Hematopoietic multipotent progenitor cell treated with erythropoietin and hydrocortisone succinate and interleukin-3 and kit ligand, for 17 days (in vitro differentiated cells): ENCODE measurements around the gene ITGA6.

Experiments used
- DNase-seq: peaks from one replicate; pipeline ENCODE4 v3.0.0-alpha.2; 2015; ENCODE audit warnings: low spot score

ITGA6 gene

DNA sequence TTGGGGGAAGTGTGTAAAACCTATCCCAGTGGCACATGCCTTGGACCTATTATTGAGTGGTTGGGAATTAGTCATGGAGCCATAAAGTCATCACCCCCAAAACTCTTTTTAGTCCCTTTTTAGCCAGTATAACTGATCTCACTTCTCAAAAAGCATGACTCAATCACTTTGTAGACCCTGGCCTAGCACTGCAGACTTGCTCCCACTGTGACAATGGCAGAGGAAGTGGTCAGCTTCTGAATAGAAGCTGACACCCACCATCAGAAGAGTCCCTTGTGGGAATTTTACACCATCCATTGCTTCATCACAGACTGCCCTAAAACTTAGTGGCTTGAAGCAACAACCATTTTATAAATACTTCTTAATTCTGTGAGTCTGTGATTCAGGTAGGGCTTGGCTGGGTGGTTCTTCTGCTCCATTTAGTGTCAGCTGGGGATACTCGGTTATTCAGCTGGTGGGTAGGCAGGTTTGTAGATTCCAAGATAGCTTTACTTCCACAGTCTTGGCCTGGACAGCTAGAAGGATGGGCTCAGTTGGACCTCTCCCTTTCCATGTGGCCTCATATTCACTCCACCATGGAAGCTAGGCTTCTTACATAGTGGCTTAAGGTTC, 10.8 kb upstream of the ITGA6 start:
- no peak for DNase-seq

DNA sequence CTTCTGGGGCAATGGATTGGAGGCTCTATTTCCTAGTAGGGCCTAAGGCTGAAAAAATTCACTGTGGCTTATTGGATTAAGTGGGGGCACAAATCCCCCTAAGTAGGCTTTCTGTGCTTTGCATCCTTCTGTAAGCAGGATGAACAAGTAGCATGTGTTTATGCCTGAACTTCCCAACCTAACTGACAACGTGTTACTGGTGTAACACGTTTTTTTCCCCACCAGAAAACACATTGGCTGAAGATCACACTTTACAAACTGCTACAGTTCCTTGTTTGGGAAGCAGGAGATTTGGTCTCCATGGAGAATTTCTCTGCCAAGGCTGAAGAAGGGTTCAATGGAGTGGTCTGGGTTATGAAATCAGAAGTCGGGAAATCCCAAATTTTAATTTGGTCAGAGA, 7.2 kb upstream of the ITGA6 start:
- DNase-seq: no peak

DNA sequence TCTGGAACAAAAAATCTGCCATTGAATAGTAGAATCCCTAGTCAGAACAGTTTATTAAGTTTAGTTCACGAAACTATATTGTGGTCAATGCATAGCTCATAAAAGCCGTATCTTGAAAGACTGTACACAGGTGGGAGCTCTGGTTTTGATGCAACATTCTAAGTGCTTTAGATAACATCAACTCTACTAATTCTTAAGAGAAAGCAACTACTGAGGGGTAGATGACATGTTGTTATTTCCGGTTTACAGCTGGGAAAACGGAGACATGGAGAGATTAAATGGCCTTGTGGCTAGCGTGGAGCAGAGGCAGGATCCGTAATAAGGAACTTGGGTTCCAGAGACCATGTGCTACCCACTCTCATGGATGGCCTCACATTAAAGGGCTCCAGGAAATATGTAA, 4.2 kb upstream of the ITGA6 start:
- DNase-seq: no peak

DNA sequence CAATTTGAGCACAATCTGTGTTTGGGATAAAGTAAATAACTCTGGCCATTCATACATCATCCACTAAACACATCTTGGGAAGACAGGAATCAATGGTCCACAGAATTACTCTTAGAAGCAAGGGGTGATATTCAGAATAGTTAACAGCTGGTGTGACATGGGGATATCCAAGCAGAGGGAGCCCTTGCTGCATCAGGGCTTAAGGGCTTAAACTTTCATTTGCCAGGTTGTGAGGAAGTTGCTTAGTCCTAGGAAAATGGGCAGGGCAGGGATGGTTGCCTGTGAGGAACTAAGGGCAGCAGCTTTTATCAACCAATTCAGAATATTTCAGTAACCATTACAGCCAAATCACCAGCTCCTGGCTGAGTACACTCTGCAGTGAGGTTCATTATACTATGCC, 2.0 kb upstream of the ITGA6 start:
- DNase-seq: no peak

DNA sequence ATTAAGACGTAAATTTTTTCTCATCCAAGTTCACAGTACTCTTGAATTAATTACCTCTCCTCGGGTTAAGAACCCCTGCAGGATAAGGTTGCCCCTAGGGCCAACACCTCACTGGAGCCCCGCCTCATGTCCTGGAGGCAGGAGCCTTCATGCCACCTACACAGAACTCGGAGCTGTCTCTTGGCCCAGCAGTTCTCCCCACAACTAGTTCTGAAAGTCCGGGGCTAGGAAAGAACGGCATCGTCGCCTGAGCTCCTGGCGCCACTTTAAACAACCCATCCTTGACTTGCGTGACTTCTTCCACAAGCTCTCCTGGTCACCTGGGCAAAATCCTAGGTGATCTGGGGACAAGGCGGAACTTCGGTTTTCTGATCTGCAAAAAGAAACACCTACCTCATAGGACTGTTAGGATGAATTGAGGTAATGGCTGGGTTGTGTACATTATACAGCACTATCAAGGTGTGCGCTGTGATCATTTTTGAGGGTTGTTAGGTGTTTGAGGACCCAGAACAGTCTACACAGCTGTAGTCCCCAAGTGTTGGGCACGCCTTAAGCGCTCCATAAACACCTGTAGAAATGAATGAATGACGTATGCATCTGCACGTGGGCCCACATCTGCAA, 641 bp upstream of the ITGA6 start:
- no peak for DNase-seq

DNA sequence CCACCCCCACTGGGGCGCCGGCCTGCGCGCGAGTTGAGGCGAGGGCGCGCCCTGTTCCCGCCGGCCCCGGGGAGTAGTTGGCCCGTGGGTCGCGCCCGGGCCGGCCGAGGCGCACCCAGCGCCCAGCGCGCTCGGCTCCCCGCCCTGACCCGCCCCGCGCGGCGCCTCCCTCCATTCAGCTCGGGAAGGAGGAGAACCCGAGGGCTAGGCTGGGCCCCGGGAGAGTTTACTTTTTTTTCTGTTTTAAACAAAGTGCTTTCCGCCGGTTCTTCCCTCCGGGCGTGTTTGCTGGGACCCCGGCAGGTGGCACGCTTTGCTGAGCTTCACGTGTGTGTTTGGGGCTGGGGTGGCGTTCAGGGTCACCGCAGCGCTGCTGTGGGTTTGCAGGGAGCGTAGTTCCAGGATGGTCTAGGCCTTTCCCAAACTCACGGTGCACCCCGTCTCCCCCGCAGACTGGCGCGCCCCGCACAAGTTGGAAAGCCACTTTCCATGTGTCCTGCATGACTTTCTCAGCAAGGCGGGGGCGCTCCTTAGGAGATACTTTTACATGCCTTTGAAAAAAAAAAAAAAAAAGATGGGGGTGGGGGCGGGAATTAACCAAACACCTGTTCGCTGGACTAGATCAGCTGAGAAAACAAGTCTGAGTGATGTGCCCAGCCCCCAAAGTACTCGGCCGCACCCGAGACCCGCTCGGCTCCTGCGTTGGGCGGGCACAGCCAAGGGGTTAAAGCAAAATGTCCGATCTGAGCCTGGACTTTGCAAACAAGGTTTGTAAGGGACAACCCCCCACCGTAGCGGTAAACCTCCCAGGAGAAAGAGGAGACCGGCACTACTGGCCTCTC, 825 bp downstream of the ITGA6 start:
- no peak for DNase-seq

DNA sequence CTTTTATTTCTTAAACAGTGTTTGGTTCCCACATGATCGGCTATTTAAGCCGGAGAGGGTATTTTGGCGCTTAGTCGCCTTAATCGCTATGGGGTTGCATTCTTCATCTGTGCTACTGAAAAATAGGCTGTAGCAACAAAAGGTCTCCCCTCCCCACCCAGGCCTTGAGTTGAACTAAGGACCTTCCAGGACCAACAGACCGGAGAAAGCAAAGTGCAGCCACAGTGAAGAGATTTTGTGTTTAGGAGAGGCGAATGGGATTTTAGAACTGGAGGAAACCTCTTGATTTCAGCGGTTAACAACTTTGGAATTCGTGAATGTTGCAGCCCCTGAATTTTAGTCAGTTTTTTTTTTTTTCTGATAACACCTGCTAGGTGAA, 1.4 kb downstream of the ITGA6 start:
- no peak for DNase-seq

DNA sequence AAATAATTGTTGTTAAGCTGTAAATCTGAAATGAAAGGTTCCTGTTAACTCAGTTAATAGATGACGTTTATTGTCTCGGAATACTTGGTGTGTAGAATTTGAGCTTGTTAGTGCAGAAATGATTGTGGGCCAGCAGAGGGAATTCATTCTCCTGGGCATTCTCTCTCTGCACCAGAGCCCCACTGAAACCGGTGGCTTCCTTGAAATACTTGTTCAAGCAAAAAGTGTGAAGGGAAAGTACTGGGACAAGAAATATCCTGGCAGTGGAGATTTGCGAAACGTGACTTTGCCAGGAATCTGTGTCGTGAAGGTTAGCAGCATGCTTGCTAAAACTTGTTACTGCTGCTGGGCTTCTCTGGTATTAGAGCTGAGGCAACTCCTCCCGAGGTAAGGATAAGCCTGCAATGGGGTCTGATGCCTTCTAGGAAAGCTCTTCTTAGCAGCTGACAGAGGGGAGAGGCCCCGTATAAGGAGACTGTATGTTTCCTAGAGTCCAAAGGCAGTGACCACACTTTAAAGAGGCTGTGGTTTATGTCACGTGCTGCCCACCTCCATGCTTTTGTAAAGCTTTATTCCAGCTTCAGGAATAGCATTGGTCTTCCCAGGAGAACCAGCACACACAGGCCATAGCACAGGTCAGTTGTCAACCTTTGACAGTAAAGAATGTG, 2.0 kb downstream of the ITGA6 start:
- no peak for DNase-seq

DNA sequence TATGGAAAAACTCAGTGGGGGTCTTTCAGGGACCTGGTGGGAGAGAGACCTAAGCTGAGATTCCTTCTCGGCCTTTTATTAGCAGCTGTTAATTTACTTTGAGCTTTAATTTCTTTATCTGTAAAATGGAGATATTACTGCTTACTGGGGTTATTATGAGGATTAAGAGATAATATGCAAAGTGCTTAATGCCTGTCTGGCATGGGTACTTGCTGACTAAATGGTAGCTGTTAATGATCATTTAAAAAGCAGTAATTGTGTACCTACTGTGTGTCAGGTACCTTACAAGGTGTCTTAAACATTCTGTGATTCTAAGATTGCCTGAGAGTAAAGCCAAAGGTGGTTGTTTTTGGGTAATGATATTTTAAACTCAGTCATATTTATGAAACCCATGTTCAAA, 2.6 kb downstream of the ITGA6 start:
- no peak for DNase-seq

DNA sequence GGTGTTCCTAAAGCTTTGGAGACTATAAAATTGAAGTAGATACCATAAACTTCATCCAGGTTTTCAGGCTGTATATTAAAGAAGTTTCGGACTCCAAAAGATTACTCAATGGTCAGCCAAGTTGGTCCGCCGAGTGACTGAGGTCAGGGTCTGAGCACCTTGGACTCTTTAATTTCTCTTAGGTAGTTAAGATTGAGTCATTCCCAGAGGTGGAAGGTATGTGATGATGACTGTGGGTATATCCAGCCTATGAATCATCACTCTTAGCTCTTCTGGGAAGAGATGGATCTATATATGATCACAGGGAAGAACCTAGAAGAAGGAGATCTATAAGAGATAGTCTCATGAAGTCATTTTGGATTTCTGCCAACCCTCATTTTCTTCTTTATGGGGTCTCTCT, 3.3 kb downstream of the ITGA6 start:
- DNase-seq: no peak

DNA sequence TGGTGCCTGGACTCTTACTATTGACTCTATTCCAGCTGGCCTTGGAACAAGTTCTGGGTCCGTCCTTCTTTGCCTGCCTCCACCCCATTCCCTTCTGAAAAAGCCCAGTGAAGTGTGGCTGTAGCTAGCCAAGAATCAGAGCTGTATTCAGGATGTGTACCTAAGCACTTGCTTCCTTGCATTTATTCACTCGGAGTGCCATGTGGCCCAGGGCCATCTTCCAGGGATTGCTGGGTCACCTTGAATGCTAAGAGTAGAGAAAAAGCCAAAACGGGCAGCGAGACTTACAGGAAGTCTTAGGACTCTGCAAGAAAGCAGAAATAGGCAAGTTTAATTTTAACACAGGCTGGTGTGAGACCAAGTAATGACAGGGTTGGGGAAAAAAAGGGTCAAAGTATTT, 4.1 kb downstream of the ITGA6 start:
- DNase-seq: no peak

DNA sequence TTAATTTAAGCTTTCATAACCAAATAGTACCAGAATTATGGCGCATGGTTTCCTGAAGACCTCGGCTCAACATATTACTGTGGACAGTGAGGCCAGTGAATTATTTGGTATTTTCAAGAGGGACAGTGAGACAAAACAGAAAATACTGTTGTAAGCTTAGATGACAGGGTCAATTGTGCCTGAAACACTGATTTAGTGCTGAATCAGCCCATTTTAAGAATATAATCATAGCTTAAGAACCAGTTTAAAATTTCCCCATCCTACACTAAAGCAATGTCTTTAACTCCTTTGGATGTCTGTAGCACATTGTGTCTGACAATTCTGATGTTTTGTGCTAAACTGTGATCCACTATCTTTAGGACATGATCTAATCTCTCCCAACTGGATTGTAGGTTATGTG, 4.6 kb downstream of the ITGA6 start:
- DNase-seq: no peak

DNA sequence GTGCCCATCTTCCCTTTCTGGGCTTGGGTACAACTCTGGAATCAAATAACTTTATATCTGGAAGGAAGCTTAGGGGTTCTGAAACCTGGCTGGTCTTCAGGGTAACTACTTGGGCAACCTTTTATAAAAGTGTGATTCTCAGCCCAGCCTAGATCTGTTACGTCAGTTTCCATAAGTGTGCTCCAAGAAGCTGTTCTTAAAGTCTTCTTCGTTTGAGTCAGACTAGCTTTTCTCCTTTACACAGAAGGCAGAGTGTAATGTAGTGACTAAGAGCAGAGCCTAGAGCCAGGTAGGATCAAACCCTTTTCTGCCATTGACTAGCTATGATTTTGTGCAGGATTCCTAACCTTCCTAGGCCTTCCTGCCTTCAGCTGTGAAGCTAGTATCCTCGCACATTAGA, 5.8 kb downstream of the ITGA6 start:
- DNase-seq: no peak

DNA sequence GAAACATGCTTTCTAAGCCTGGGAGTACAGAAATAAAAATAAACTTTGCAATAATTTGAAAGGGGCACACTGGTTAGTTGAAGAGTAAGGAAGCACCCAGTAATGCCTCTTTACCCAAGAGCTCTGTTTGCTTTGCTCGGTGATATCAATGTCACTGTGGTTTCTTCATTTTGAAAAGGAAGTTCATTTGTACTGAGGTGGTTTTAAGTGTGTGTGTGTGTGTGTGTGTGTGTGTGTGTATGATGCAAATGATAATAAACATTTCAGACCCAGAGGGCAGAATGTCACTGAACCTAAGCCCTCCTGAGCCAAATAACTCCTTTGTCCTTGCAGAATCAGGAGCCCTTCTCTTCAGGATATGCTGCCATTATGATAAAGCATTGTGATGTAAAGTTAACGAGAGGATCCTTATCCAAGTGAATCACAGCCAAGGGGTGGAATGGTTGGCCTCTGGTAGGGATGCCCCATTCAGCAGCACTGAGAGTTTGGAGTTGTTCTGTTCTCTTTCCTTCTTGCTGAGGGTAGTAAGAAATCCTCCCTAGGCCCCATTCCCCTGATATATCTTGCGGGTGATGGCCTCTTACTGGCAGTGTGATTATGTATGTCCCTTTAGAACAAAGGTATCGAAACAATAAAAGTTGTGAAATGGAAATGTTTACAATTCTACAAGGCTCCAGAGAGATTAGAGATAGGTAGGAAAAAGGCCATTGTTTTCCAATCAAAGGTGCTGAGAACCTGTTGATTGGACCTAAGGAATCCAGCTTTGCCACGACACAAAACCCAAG, 7.6 kb downstream of the ITGA6 start:
- no peak for DNase-seq

DNA sequence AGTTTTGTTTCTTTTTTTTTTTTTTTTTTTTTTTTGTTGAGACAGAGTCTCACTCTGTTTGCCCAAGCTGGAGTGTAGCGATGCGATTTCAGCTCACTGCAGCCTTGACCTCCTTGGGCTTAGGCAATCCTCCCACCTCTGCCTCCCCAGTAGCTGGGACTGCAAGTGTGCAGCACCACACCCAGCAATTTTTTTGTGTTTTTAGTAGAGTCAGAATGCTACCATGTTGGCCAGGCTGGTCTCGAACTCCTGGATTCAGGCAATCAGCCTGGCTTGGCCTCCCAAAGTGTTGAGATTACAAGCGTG, 8.2 kb downstream of the ITGA6 start:
- DNase-seq: no peak

DNA sequence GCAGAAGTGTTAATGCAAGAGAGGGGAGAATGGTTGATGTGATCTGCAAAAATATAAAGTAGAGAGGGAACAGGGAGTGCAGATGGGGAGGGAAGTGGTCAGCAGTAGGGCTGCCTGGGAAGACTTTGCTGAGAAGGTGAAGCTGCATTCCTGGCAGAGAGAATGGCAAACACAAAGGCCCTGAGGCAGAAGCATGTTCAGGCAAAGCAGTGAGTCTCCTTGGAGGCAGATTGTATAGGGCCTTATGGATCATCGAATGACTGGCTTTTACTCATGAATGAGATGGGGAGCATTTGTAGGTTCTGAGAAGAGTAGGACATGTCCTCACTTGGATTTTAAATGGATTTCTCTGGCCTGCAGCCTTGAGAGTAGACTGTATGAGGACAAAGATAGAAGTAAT, 9.5 kb downstream of the ITGA6 start:
- no peak for DNase-seq

DNA sequence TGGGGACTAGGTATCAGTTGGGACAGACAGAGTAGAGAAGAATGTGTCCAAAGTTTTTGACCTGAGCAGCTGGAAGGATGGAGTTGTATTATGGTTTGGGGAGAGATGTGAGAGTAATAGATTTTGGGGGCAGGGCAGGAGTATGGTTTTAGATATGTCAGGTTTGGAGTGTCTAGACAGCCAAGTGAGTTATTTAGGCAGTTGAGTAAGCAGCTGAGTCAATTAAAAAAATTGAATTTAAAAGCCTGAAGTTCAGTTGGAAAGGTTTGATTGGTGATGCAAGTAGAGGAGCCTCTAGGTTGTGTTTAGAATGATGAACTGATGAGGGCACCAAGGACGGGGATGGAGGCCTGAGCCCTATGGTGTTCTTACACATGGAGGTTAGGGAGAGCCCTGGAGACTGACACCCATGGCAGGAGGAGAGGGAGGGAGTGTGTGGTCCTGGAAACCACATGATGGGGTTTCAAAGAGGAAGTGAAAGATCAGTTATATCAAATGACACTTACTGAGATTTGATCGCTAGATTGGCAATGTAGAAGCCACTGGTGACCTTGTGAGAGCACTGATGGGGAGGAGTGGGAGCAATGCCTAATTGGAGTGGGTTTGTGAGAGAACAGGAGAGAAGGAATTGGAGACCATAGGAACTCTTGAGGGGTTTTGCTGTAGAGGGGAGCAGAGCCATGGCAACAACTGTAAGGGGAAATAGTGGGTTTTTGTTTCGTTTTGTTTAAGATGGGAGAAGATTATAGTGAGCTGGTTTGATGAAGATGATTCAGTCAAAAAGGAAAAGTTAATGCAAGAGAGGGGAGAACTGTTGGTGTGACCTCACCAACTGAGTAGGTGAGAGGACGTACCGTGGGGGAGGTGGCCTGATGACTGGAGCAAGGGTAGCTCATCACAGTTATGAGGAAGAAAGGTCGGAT, 10.3 kb downstream of the ITGA6 start:
- no peak for DNase-seq

DNA sequence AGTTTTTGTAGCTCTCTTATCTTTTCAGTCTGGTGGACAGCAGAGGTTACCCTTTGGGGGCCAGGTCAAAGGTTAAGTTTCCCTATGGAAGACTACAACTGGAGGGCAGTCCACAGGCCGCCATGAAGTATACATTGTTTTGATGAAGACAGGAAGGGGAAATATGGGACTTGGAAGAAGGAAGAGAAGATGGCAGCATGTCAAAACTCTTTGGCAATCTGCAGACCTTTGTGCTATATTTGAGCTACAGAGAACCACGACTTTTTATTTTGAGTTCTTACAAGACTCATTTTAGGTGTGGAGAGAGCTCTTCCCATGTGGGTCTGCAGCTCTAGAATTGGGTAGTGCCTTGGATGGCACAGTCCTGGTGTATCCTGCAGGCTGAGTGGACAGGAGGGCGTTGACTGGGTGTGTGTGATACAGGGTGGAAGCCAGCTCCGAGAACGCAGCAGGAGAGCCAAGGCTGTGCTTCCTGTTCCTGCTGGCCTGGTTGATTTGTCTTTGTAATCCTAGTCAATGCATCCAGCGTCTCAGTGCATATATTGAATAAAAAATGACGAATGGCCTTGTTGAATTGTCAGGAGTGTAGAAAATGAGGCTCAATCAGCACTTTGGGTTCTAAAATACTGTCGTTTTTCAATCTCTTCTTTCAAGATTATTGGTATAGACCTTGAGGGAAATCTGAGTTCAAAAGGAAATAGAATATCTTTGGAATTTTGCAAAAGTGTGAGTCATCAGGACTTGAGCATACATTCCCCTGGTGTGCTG, 11.5 kb downstream of the ITGA6 start:
- no peak for DNase-seq

DNA sequence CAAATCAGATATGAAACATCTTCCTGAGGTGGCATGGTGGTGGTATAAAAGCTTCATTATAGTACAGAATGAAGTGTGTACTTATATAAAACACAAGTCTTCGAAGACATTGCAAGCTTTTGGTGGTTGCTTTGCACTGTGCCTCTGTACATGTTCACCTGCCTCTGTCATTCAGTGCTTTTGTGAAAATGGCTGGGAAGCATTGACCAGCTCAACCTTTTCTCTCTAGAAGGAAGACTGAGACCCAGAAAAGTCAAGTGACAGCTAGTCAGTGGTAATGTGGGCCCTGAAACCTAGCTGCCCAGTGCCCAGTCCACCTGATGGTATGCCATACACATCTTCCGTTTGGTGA, 12.1 kb downstream of the ITGA6 start:
- no peak for DNase-seq

DNA sequence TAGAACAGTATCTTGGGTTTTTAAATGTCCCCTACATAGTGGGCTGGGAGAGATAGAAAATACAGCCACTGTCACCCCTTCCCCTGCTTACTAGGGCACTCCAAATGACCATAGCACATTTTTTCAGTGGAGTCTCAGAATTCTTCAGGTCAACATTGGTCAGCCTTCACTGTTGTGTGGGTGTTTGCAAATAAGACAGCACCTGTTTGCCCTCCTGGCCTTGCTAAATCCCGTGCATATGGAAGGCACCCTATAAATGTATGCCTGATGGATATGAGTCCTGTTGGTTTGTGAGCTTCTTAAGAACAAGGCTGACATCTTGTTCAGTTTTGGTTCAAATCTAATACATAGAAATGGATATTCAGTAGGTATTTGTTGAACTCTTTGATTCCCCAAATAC, 12.5 kb downstream of the ITGA6 start:
- no peak for DNase-seq

DNA sequence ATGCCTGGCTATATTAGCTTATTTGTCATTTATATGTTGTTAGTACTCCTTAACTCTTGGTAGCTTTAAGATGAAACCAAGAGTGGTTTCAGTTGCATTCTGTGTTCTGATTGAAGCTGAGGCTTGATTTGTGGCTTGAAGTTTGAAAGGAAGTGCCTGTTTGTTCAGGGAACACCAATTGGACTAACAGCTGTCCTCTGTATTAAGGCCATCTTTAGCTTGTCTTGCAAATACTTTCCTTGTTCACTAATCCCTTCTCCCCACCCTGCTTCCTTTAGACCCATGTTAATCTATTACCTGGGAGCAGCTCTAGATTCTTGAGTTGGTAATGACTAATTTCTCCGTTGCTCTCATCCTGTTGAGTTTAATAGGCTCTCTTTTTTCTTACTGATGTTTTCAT, 13.4 kb downstream of the ITGA6 start:
- DNase-seq: no peak
